Heart left ventricle (tissue), 16 donors: Measurements from ENCODE around the gene CPT1B. TPM values are rescaled to one million over a fixed set of nuclear protein-coding genes. Genes with fewer than 3 reads are reported as not detected.

Source experiments
- ATAC-seq, 4 donors: fragments of 200-7000 bp; cut with Tn5 transposase; one replicate each; pipeline ENCODE4 v1.9.1; 2020 to 2022; ENCODE audit warnings: moderate library complexity in 4 of 4, mild to moderate bottlenecking in 3 of 4, moderate number of reproducible peaks in 1 of 4
- DNase-seq, 5 donors: peaks; one replicate each; pipeline ENCODE4 v3.0.0-alpha.2; 2020
- H3K27ac ChIP-seq, 12 donors: fragments of 200-600 bp; sonication (generic) in 4 of 12; one replicate each; pipeline versions ENCODE4 v1.5.0 to v1.8.0; 2016 to 2022; ENCODE audit warnings: mild to moderate bottlenecking in 2 of 12
- H3K27me3 ChIP-seq, 9 donors: fragments of 200-600 bp; sonication (generic) in 2 of 9; one replicate each; pipeline versions ENCODE4 v1.5.1 to v1.8.0; 2016 to 2022; ENCODE audit warnings: mild to moderate bottlenecking in 3 of 9
- H3K36me3 ChIP-seq, 9 donors: fragments of 200-600 bp; sonication (generic) in 2 of 9; one replicate each; pipeline versions ENCODE4 v1.5.0 to v1.8.0; 2018 to 2022; ENCODE audit warnings: mild to moderate bottlenecking in 2 of 9
- H3K4me1 ChIP-seq, 12 donors: fragments of 200-600 bp; sonication (generic) in 4 of 12; one replicate each; pipeline versions ENCODE4 v1.5.0 to v1.8.0; 2016 to 2022; ENCODE audit warnings: mild to moderate bottlenecking in 3 of 12
- H3K4me3 ChIP-seq, 12 donors: fragments of 200-600 bp; sonication (generic) in 4 of 12; one replicate each; pipeline versions ENCODE4 v1.5.0 to v1.8.0; 2017 to 2022; ENCODE audit warnings: mild to moderate bottlenecking in 9 of 12, moderate library complexity in 4 of 12
- H3K9me3 ChIP-seq, 12 donors: fragments of 200-600 bp; sonication (generic) in 4 of 12; one replicate each; pipeline versions ENCODE4 v1.5.0 to v1.8.0; 2016 to 2022; ENCODE audit warnings: mild to moderate bottlenecking in 1 of 12
- CTCF ChIP-seq, 12 donors: fragments of 200-600 bp; sonication (generic) in 4 of 12; IDR thresholded peaks; one replicate each; pipeline versions ENCODE4 v1.5.0 to v1.8.0; 2018 to 2022; ENCODE audit warnings: antibody characterized with exemption in 12 of 12, mild to moderate bottlenecking in 5 of 12
- POLR2A ChIP-seq, 2 donors: fragments of 450-650 bp; IDR thresholded peaks; one replicate each; pipeline ENCODE4 v1.6.1; 2017; ENCODE audit warnings: antibody characterized with exemption in 2 of 2, mild to moderate bottlenecking in 2 of 2, moderate library complexity in 2 of 2
- WGBS, 4 donors: extraction: QIAGEN DNeasy Blood & Tissue Kit in 2 of 4; methylation state at CpG; one replicate each; pipeline versions ENCODE4 v1.1.5 to v1.1.7; 2013 to 2018; 5-methylcytosine and 5-hydroxymethylcytosine counted together
- intact Hi-C, 10 donors: fragments of 100-400 bp; cut with DNase I; formaldehyde crosslinking; loops; one replicate each; pipeline versions ENCODE4 v1.11.1 to v1.14.2; 2022
- polyA plus RNA-seq, 2 donors: library from polyadenylated mRNA; stranded (reverse); fragments of 200-250 nt; gene quantifications; one replicate each; pipeline ENCODE4 v1.2.3, GENCODE V29; 2013
- total RNA-seq, 9 donors: library from RNA; depleted of rRNA in 2 of 9; stranded (reverse); fragments of >200 nt in 2 of 9; fragmentation: NEBNext Ultra II Directional in 3 of 9; extraction: Animal tissue kit (Norgen Biotek cat#: 25700) in 3 of 9; gene quantifications; one replicate each; pipeline versions ENCODE4 v1.1.0 to v1.2.4, GENCODE V29; 2016 to 2023
- donor health status: ischemic (EF 13 %, LVEDD 7.1; RV severe dilation, severe dysfunction).
- donor health status: healthy with polysubstance abuse.
- donor health status: DM: no; HTN: yes; CAD: no.
- donor health status: DM: no; HTN: no; CAD: no.
- donor health status: ischemic (EF 25% LVEDD 6.9; RV normal size, moderate dysfunction).
- donor health status: ischemic (EF 25% LVEDD 5.7; RV mildly dilated, moderate dysfunction).
- donor health status: healthy.
- donor health status: DM: yes; HTN: yes; CAD: no.
- donor health status: ischemic (EF 35%, LVEDD 5.7; RV mildly dilated, moderate dysfunction).
- donor health status: nonischemic (EF 11% LVEDD 7.7; RV severe dilation, severe dysfunction).
- donor health status: DM: yes; HTN: yes; CAD: no.
- donor health status: PGD.
- donor health status: ischemic (EF 29% LVEDD 5.4; RV normal size, mild dysfunction).
- donor health status: nonischemic (EF 23%, LVEDD 6.1; RV moderate dilation, normal function).

CPT1B gene
- total and polyA plus RNA-seq, 11 donors = 51.4 to 467 (median 303) TPM

- Histone ChIP-seq H3K4me3 (no peak overlapping the region), H3K4me1 (peaks cover 0 to 6% (median 0%) of the 10 kb centered on the region in 12 donors), H3K27ac (peak overlapping the region in 5 of 12 donors; percentile 32 to 66 (median 51)), H3K36me3 (no peaks in the 10 kb centered on the region), H3K27me3 (peaks cover 0 to 4% (median 0%) of the 10 kb centered on the region in 9 donors), H3K9me3 (no peaks in the 10 kb centered on the region)
- intact Hi-C loops = loop anchor here in 2 of 10 donors (5.0 to 10.0 kb wide), 4 partner anchors 66 to 369 kb away; partner anchors contain the start of genes KLHDC7B (in 2 of the 2) and TUBGCP6 (in 1 of the 2)
- 58 to 75% (median 66%) methylated on average over 18 to 22 of the region's 22 CpGs for whole genome bisulfite sequencing, 4 donors
- peak in 3 of 5 donors; percentile 48 to 67 (median 62) for DNase-seq
- ATAC-seq = peak; percentile 77 to 93 (median 87)
- no peak for TF ChIP-seq POLR2A (IDR thresholded peaks at IDR 0.05)
- peak in 2 of 12 donors; percentile 30 to 38 for TF ChIP-seq CTCF (IDR thresholded peaks at IDR 0.05)
Measured at GRCh38 chr22:50613291-50613981, 35.2 kb upstream of the CPT1B start.

GRCh38 chr22:50612528-50613221 lies 34.4 kb upstream of the CPT1B start:
- intact Hi-C loops = loop anchor here in 2 of 10 donors (5.0 to 10.0 kb wide), 4 partner anchors 65 to 368 kb away; partner anchors contain the start of genes KLHDC7B (in 2 of the 2) and TUBGCP6 (in 1 of the 2)
- Histone ChIP-seq H3K4me1 (peaks cover 0 to 6% (median 0%) of the 10 kb centered on the region in 12 donors), H3K27ac (no peak overlapping the region), H3K9me3 (no peaks in the 10 kb centered on the region), H3K36me3 (no peaks in the 10 kb centered on the region), H3K27me3 (peaks cover 0 to 4% (median 0%) of the 10 kb centered on the region in 9 donors), H3K4me3 (no peak overlapping the region)
- no peak for TF ChIP-seq CTCF (IDR thresholded peaks at IDR 0.05)
- TF ChIP-seq POLR2A (IDR thresholded peaks at IDR 0.05) = no peak
- DNase-seq = no peak
- ATAC-seq = peak in 1 of 4 donors; percentile 22
- 39 to 54% (median 44%) methylated on average over 23 to 31 of the region's 31 CpGs for WGBS, 4 donors

- Histone ChIP-seq H3K27me3 (peaks cover 0 to 7% (median 0%) of the 10 kb centered on the region in 9 donors), H3K27ac (no peak overlapping the region), H3K36me3 (no peaks in the 10 kb centered on the region), H3K4me1 (peaks cover 0 to 6% (median 0%) of the 10 kb centered on the region in 12 donors), H3K4me3 (no peak overlapping the region), H3K9me3 (no peaks in the 10 kb centered on the region)
- intact Hi-C loops = loop anchor here in 2 of 10 donors (5.0 to 10.0 kb wide), 4 partner anchors 65 to 367 kb away; partner anchors contain the start of genes KLHDC7B (in 2 of the 2) and TUBGCP6 (in 1 of the 2)
- no peak for TF ChIP-seq CTCF (IDR thresholded peaks at IDR 0.05)
- ATAC-seq = no peak
- no peak for DNase-seq
- 67 to 73% (median 71%) methylated on average over 6 of the region's 6 CpGs for WGBS, 4 donors
Measured at GRCh38 chr22:50612168-50612527, 33.9 kb upstream of the CPT1B start.
